ENCODE data around the gene EPB41L4A.

Gene EPB41L4A

GRCh38 chr5:112304743-112305142 is 114.3 kb downstream of the EPB41L4A start:
- DNase-seq: no peak

GRCh38 chr5:112303685-112304084 is 115.4 kb downstream of the EPB41L4A start:
- no peak for DNase-seq

- DNase-seq: no peak
Measured at GRCh38 chr5:112294126-112294525, 125.0 kb downstream of the EPB41L4A start.

- DNase-seq: no peak
Measured at GRCh38 chr5:112293587-112293986, 125.5 kb downstream of the EPB41L4A start.

- no peak for DNase-seq
Measured at GRCh38 chr5:112290691-112291090, 128.4 kb downstream of the EPB41L4A start.

GRCh38 chr5:112289465-112289864 is 129.6 kb downstream of the EPB41L4A start:
- no peak for DNase-seq

GRCh38 chr5:112283943-112284929 is 134.8 kb downstream of the EPB41L4A start:
- no peak for DNase-seq

- no peak for DNase-seq
Measured at GRCh38 chr5:112283034-112283582, 136.0 kb downstream of the EPB41L4A start.

GRCh38 chr5:112279082-112279481 is 140.0 kb downstream of the EPB41L4A start:
- DNase-seq: no peak

- no peak for DNase-seq
Measured at GRCh38 chr5:112276991-112277390, 142.1 kb downstream of the EPB41L4A start.

GRCh38 chr5:112275671-112276070 is 143.4 kb downstream of the EPB41L4A start:
- DNase-seq: no peak

GRCh38 chr5:112270299-112271293 is 148.5 kb downstream of the EPB41L4A start:
- no peak for DNase-seq

- DNase-seq: no peak
Measured at GRCh38 chr5:112267231-112267630, 151.8 kb downstream of the EPB41L4A start.

- DNase-seq: no peak
Measured at GRCh38 chr5:112264666-112265065, 154.4 kb downstream of the EPB41L4A start.

GRCh38 chr5:112264151-112264550 is 154.9 kb downstream of the EPB41L4A start:
- no peak for DNase-seq

GRCh38 chr5:112263469-112263868 is 155.6 kb downstream of the EPB41L4A start:
- DNase-seq: no peak

GRCh38 chr5:112258571-112258970 is 160.5 kb downstream of the EPB41L4A start:
- DNase-seq: no peak

- no peak for DNase-seq
Measured at GRCh38 chr5:112257976-112258375, 161.1 kb downstream of the EPB41L4A start.

GRCh38 chr5:112257005-112257404 is 162.1 kb downstream of the EPB41L4A start:
- DNase-seq: no peak

- no peak for DNase-seq
Measured at GRCh38 chr5:112254303-112254702, 164.8 kb downstream of the EPB41L4A start.

- DNase-seq: no peak
Measured at GRCh38 chr5:112253478-112254250, 165.4 kb downstream of the EPB41L4A start.

- no peak for DNase-seq
Measured at GRCh38 chr5:112250551-112250950, 168.5 kb downstream of the EPB41L4A start.
